Measurements from ENCODE around the gene DNAJC9. TPM values are rescaled to one million over a fixed set of nuclear protein-coding genes. Genes with fewer than 3 reads are reported as not detected.

Gene DNAJC9
- total RNA-seq, 1 experiment from 2014 or later: 31.7 TPM

- Histone ChIP-seq H3K27me3 (ENCODE audit: low read length) (no peaks in the 10 kb centered on the region), H3K4me1 (ENCODE audit: low read length) (no peaks in the 10 kb centered on the region), H3K9ac (ENCODE audit: low read length) (no peak overlapping the region), H3K36me3 (ENCODE audit: insufficient read depth, low read length) (peaks cover 8% of the 10 kb centered on the region; the same call in 1 of the 2 replicates), H4K20me1 (ENCODE audit: insufficient read depth, low read depth, low read length) (no peaks in the 10 kb centered on the region), H3K9me2 (replicated peaks; ENCODE audit: insufficient read depth, low read length) (no peaks in the 10 kb centered on the region), H3K4me2 (ENCODE audit: low read depth, low read length, poor library complexity, severe bottlenecking) (no peak overlapping the region), H3K4me3 (ENCODE audit: low read length) (no peak overlapping the region), H3K79me2 (ENCODE audit: low read length) (no peaks in the 10 kb centered on the region), H3K9me3 (ENCODE audit: low read length) (no peaks in the 10 kb centered on the region), H3K27ac (ENCODE audit: low read length) (no peak overlapping the region), H2AFZ (ENCODE audit: low read length) (no peak overlapping the region)
- DNase-seq: no peak
These were observed 42.0 kb downstream of the DNAJC9 start for GRCh38 chr10:73205081-73205480.

Small RNAs within 50 kb of the gene (small RNA-seq; reads per million reads assigned to genes)
- gene RF00019 (not detected), gene RNU6-833P (not detected)

Other genes starting within 250 kb of the DNAJC9 start
- 71.2 and 107 TPM in 2 replicates for gene P4HA1, start 150.4 kb downstream of the DNAJC9 start, total RNA-seq (2014; rRNA removed; shearing (Covaris generic); ENCODE audit: low replicate concordance)
- gene NUDT13, start 136.8 kb downstream of the DNAJC9 start, total RNA-seq (2014; rRNA removed; shearing (Covaris generic); ENCODE audit: low replicate concordance): 1.3 and 2.7 TPM in 2 replicates
- 21.9 and 36.8 TPM in 2 replicates for gene ECD, start 79.2 kb downstream of the DNAJC9 start, total RNA-seq (2014; rRNA removed; shearing (Covaris generic); ENCODE audit: low replicate concordance)
- 18.7 and 31.5 TPM in 2 replicates for gene FAM149B1, start 79.1 kb downstream of the DNAJC9 start, total RNA-seq (2014; rRNA removed; shearing (Covaris generic); ENCODE audit: low replicate concordance)
- 78.2 and 88.2 TPM in 2 replicates for gene MRPS16, start 5.4 kb upstream of the DNAJC9 start, total RNA-seq (2014; rRNA removed; shearing (Covaris generic); ENCODE audit: low replicate concordance)
- gene CFAP70, start 111.6 kb upstream of the DNAJC9 start, total RNA-seq (2014; rRNA removed; shearing (Covaris generic); ENCODE audit: low replicate concordance): 14.2 and 14.4 TPM in 2 replicates
- 56.2 and 90.9 TPM in 2 replicates for gene ANXA7, start 166.8 kb upstream of the DNAJC9 start, total RNA-seq (2014; rRNA removed; shearing (Covaris generic); ENCODE audit: low replicate concordance)
- gene MSS51, start 186.3 kb upstream of the DNAJC9 start, total RNA-seq (2014; rRNA removed; shearing (Covaris generic); ENCODE audit: low replicate concordance): 2.7 and 5.7 TPM in 2 replicates
- 24.1 and 51.0 TPM in 2 replicates for gene PPP3CB, start 248.8 kb upstream of the DNAJC9 start, total RNA-seq (2014; rRNA removed; shearing (Covaris generic); ENCODE audit: low replicate concordance)

Data from Karpas-422 (cell line).